NK-92 treated with Interleukin-12 subunit alpha and Interleukin-12 subunit beta, amount 100 ng/mL, for 24 hours (cell line): Measurements from ENCODE around the gene MYO5C.
A peak's percentile ranks its signal among the peaks of the same experiment; 100 is the strongest.

Experiments
- DNase-seq: peaks from one replicate; lab custom pipeline; 2025; lab: John Stamatoyannopoulos, UW

Gene MYO5C

DNA sequence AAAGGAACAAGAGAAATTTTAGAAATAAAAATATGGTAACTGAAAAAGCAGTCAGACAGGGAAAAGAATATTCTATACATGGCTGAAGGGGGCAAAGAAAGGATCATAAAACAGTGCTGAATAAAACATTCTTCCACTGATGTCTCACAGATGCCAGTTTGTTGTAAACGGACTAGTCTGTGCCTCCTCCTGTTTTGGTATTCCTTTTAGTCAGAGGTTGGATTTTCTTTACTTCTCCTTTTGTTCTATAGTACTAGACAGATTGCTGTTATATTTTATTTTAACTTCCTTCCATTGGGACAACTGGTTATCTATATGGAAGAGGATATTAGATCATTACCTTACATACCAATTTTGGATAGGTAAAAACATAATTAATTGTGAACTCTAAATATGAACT lies 88.4 kb downstream of the MYO5C start:
- DNase-seq: no peak

DNA sequence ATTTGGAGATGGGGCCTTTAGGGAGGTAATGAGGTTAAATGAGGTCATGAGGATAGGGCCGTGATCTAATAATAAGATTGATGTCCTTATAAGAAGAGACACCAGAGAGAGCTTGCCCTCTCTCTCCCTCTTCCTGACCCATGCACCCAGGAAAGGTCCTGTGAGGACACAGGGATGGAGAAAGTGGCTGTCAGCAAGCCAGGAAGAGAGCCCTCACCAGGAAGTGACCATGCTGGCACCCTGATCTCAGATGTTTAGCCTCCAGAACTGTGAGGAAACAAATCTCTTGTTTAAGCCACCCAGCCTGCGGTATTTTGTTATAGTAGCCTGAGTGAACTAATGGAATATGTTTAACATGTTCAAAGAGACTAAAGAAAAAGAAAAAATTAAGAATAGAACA lies 89.2 kb downstream of the MYO5C start:
- DNase-seq: no peak

DNA sequence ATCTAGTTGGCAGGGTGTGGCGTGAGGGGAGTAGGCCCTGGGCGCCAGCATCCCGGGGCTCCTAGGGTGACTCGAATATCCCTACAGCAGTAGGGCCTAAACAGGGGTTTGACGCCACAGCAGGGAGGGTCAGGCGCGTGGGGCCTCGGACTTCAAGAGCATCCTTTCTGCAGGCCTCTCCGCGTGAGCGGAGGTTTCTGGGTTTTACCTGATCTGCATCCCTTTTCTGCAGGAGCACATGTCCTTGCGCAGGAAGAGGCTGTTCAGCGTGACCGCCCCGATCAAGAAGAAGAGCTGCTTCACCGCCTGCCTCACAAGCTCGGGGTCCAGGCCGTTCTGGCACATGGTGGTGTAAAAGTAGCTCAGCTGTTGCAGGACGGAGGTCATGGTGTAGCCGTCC lies 90.9 kb downstream of the MYO5C start:
- DNase-seq: no peak

DNA sequence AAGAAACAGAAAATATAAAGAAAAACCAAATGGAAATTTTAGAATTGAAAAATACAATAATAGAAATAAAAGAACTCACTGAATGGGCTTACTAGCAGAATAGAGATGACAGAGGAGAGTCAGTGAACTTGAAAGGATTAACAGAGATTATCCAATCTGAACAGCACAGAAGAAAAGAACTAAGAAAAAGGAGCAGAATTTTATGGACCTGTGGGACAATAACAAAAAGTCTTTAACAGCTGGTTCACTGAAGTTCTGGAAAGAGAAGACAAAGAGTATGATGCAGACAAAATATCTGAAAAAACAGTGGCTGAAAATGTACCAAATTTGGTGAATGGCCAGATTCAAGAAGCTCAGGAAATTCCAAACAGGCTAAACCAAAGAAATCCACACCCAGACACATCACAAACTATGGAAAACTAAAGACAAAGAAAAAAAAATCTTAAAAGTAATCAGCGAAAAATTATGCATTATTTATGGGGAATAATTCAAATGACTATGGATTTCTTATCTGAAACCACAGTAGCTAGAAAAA lies 94.7 kb downstream of the MYO5C start:
- DNase-seq: no peak

DNA sequence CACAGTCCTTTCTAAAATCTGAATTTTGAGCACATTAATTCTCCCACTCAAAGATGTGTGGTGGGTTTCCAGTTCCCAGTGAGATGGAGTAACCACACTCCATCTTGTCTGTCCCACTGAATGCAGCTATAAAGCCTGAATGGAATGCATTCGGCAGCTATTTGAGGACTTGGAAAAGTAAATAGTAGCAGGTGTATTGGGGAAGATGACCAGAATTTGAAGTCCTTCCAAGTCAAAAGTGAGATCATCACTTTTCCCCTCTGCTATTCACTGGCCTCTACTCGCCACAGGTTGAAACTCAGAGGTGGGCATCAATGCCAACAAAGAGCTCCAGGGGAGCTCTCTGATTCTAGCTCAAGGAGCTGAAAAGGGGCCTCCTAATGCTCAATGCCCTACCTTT lies 96.3 kb downstream of the MYO5C start:
- no peak for DNase-seq

DNA sequence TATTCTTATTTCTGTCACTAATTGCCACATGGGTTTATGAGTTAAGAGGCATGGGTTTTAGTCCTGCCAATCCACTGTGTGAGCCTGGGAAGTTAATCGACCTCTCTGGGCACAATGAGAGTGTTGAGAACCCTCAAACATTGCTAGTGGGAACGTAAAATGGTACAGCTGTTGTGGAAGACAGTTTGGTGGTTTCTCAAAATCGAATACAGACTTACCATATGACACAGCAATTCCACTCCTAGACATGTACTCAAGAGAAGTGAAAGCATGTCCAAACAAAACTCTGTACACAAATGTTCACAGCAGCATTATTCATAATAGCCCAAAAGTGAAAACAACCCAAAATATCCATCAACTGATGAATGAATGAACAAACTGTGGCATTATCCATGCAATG lies 98.7 kb downstream of the MYO5C start:
- DNase-seq: no peak

DNA sequence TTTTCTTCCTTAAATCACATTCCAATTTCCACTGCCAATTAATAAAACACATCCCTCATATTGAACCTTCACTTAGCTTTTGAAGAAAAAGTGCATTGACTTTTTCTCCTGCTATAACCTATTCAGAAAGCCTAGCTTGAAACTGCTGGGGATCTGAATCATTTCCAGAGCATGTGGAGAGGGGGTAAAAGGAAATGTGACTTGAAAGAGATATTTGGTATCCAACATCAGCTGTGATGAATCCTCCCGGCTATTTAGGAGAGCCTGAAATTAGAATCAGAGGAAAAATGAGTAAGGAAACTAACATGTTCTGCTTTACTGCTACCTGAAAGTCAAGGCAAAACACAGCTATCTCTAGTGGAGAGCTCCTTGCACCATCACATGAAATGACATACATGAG lies 101.8 kb downstream of the MYO5C start:
- no peak for DNase-seq

DNA sequence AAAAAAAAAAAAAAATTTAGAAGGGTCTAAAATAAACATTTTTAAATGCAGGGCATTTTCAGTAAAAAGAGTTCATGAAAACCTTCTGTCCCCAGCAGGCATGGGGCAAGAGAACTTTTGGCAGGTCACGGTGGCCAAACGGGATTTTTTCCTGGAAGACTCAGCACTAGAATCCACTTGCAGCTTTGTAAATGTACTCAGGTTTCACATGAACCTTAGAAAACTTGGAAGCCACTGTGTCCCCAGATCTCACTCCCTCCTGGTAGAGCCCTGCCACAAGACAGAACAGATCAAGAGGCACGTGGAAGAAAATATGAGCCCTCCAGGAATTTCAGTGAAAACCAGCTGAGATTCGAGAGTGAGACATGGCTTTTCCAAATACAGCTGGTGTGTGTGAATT lies 102.3 kb downstream of the MYO5C start:
- no peak for DNase-seq

DNA sequence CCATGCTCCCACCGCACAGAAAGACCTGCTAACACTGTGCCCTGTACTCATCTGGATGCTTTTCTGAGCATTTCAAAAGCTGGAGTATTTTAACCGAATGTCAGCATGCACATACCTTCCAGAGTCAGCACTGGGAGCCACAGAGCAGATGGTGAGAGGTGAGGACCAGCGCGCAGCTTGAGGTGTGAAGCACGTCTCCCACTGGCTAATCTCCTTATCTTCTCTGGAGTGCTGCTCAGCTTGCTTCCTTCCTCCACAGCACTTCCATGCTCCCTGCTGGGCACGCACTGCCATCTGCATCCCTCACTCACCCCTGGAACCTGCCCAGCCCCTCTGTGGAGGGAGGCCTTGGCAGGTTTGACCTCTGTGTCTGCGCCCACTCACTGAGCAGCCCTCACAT lies 104.4 kb downstream of the MYO5C start, which contains the start of gene GNB5:
Gene GNB5 (minus strand): TSS at position 186 of the 400 bp plus-strand sequence. CDS start 6,716 bp downstream, outside the sequence.
- DNase-seq: no peak

DNA sequence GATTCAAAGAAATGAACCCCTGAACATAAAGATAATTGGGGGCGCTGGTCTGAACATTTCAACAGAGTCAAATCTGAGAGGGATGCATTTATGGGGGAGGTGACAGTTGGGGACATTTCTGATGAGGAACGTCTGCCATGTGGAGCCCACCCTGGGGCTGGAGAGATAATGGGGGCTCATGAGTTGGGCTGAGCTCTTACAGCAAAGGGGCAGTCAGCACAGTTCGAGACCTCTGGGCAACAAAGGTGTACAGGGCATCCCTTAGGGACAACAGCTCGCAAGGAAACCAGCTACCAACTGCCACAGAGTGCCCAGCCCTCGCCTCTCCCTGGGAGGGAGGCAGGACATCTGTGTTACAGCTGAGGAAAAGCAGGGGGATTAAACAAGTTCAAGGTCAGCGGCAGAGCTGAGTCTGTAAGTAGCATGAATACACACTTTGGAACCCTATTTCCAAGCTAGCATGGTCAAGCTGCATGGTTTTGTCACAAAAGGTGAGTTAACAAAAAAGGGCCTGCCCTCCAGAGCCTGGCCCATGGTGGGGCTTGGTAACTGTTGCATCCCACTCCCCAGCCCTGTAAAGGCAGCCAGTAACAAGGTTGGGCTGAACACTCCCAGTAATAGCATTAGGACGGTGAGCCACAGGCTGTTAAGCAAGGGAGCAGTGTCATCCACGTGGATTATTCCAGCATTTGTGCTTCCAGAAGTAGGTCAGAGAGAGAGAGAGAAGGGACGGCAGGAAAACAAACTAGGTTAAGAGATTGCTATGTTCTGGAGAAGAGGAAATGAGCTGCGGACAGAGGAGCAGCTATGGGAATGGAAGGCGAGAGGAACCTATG lies 108.7 kb downstream of the MYO5C start:
- no peak for DNase-seq

DNA sequence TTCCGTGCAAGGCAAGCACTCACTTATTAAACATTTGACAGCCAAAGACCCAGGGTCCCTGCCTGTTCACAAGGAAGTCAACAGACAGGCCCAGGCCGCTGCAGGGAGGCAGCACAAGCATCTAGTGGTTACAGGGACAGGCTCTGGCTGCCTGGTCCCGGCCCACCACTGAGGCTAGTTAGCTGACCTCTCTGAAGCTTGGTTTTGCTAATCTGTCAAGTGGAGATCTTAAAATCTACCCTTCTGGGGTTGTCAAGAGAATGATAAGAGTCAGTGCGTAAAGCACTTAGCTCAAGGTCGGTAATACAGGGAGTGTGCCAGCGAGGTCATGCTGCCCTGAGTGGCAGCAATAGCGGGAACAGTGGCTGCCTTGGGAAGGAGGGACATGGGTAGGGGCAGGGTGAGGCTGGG lies 110.4 kb downstream of the MYO5C start:
- DNase-seq: no peak

DNA sequence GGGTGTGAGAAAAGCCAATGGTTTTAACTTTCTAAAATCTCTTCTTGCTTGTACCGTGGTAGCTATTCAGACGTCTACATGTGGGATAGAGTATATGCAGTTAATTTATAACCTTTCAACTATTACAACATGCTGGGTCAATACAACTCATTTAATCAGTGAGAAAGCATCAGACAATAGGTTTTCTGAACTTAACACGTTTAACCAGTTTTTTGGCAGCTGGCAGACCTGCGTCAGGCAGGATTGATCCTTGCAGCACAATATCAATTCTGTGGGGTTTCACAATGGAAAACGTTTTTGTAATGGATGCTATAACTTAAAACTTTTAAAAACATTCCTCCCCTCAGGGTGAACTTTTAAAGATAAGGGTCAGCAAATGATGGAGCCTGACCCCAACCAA lies 110.9 kb downstream of the MYO5C start:
- DNase-seq: no peak

DNA sequence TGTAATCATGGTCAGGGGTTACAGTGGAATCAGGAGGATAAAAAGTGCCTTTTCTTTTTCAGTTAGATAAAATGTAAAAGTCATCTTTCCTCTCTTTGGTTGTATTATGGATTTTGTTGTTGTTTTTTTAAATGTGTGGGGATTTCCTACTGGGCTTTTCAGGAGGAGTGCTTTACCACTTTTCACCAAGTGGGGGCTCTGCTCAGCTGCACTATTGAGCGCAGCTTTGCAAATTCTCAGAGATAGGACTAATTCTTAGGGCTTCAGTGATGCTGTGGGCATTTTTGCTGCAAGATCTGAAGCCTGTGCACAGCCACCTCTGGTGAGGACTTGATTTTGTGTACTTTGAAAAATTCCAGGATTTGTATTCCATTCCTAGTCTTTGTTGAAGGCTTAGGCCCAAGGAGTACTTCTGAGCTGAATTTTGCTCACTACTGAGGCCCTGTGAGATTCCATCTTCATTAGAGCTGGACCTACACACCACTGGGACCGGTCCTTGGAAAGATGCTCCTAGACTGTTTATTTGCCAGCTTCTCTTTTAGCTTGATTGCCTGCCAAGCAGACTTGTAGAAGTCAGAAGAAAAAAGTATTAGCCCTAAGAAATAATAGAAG lies 111.9 kb downstream of the MYO5C start:
- DNase-seq: no peak

DNA sequence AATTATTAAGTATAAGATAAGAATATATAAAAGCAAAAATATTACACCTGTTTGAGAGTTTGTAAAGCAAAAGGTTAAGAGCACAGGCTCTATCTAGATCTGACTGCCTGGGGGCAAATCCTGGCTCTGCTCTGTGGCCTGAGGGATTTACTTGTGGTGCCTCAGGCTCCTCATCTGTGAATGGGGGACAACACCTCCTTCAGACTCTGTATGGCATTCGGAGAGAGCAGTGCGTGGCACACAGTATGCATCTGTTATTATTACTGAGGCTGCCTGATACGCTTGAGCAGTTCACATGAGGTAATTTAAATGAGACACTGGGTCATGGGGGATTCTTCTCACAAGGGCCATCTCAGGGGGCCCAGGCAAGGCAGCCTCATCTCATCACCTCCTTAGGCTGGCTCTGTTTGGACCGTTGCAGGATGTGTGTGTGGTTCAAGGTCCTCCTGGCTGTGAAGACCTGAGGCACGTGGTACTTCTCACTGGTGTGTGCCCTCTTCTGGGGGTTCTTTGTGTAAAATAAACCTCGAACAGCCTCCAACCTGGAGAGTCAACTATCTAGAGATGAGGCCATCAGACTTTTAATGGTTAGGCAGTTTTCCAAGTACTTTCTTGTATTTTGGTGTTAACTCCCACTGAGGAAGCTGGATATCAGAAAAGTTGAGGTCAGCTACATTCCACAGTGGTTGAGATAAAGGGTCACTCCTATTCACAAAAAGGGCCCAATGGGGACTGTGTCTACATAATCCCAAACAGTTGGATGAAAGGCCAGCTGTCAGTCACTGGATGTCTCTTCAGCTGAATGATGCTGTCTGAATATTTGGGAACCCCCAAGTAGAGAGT lies 113.4 kb downstream of the MYO5C start:
- DNase-seq: no peak

DNA sequence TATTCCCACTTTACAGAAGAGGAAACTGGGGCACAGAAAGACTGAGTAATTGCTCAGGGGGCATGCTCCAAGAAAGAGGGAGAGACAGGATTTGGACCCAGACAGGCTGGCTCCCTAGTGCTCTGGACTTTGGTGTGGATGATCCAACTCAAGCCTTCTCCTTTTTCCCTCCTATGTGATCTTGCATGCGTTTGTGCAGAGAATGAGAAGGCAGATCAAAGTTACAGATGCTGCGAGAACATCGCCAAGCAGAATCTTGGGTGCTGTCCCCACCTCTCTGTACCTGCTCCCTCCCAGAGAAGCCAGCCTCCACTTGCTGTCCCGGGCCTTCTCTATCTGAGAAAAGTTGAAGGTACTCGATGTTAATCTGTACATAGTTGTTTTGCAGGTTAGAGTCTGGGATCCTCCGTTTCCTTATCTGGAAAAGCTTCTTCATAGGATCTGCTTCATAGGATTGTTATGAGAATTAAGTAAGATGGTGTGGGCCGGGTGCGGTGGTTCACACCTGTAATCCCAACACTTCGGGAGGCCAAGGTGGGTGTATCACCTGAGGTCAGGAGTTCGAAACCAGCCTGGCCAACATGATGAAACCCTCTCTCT lies 114.7 kb downstream of the MYO5C start:
- DNase-seq: no peak

DNA sequence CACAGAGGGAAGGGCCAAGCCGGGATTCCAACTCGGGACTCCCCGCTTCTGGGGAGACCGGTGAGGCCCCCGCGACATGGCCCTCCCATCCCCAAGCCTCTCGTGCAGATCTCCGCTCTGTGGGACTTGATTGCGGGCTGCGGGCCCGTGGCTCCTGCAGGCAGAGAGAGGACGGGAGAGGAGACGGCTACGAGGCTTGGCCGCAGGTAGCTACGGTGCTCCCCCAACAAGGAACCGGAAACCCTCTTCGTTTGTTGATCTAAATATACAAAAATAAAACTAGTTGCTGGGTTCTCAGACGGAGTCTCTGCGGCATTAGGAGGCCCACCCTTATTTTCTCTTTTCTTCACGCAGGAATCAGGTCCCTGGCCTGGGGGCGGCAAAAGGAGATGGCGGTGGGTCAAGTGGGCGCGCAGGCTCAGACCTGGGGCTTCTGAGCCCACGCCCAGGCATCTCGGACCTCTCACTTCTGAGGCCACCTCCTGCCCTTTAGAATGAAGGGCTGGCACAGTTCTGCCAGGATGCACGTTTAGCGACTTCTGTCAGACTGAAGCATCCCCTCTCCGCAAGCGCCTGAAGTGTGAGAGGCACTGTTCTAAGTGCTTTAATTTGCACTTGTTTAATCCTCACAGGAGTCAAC lies 115.3 kb downstream of the MYO5C start:
- DNase-seq: no peak

DNA sequence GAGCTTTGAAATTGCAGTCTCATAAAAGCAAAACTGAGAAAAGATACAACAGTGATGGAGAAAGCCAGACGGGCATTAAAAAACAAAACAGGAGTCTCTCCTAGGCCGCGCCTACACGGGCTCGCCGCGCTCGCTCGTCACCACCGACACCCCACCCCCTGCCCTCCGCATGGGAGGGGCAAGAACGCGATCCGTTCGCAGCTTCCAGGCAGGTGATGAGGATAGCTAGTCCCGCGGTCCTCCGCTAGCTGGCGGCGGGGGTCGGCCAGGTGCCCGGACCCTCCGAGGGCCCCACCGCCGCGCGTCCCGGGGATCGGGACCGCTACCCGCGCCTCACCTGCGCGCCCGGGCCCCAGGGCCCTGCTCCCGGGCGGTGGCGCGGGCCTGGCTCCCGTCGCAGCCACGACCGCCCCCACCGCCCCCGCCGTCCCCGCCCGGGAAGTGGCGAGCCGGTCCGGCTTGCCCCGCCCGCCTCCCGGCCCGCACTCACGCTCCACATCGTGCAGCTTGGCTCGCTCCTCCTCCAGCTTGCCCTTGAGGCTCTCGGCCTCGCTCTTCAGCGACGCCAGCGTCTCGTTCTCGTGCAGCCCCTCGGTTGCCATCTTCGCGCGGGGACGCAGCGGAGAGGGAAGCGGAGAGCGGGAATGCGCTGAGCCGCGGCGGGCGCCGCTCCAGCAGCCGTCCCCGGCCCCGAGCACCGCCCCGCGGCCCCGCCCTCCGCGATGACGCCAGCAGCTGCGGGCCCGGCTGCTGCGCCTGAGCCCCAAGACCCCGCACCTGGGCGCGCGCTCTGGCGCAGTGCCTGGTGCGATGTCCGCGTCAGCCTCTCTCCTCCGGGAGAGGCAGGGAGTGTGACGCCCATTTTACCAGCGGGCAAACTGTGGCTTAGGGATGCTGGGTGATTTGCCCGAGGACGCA lies 116.1 kb downstream of the MYO5C start:
- DNase-seq: peak; percentile 84

DNA sequence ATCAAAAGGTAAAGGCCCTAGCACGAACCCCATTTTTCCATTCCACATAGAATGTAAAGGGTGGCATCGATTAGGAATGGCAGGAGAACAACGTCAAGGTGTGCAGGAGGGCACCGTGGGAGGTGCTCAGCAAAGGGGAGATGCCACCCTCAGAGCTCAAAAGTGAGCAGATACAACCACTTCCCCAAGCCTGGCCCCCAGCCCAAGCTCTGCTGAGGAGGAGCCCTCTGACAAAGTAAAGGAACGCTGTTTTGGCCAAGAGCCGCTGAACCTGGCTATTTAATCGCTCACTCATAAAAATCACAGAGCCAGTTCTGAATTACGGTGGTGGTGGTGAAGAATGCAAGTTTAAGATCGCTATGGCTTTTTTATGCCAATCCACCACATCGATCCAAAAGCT lies 116.8 kb downstream of the MYO5C start:
- DNase-seq: no peak

DNA sequence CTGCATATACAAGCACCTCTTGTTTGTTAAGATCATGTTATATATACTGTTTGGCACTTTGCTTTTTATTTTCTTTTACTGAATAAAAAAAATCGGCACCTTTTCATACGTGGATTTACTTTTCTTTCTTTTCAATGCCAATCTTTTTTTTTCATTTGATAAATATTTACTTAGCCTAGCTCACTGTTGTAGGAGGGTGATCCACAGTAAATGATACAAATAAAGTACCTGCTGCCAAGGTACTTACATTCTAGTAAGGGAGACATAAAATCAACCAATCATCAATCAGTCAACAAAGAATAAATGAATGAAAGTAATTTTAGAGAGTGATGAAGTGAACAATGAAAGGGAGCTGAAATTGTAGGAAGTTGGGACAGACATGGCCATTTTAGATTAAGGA lies 122.7 kb downstream of the MYO5C start:
- no peak for DNase-seq

DNA sequence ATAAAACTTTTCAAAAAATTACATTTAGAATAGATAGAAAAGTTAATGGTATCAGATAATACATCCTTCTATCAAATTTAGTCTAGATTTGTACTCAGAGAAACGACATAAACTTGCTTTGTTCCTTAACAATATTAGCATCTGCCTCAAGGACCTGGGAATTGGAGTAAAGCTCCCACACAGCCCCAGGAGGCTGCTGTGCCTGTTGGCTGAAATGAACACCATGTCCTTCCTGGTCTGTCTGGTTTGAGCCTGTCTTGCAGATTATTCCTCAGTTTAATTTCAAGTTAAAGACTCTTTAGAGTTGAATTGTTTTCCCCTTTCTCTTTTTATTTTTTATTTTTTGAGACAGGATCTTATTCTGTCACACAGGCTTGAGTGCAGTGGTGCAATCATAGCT lies 123.8 kb downstream of the MYO5C start:
- no peak for DNase-seq

DNA sequence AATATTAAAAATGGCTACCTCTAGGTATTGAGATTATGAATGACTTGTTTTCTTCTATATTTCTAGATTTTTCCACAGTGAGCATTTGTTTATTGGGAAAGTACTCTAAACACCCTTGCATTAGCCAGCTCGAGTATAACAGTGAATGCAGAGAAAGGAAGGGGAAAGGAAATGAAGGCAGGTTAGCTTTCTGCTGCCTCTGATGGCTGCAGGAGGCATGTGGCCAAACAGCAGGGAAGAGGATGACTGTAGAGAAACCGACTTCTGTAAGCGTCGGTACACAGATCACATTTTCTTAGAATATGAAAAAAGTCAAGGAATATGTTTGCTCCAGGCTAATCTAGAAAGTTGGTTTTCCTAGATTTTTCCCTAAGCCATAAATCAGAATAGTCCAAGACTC lies 124.2 kb downstream of the MYO5C start:
- no peak for DNase-seq
